AG04449 (cell line): Measurements from ENCODE around the gene MYO1C.

Experiments used
- CTCF ChIA-PET: fragments of 350-600 bp; formaldehyde crosslinking; extraction: SDS; loops from one replicate; lab custom pipeline; 2021; ENCODE audit warnings: antibody characterized with exemption; lab: Yijun Ruan, JAX
- POLR2A ChIA-PET: fragments of 400-600, 350-600 bp; formaldehyde crosslinking; extraction: SDS; loops from one replicate; lab custom pipeline; 2020; ENCODE audit warnings: antibody characterized with exemption, inconsistent platforms; lab: Yijun Ruan, JAX
- DNase-seq: peaks from one replicate; pipeline ENCODE4 v3.0.0-alpha.2; 2010; ENCODE audit warnings: low read depth, low spot score
- H3K4me3 ChIP-seq: 2 replicates; pipeline ENCODE4 v1.5.1; 2011; ENCODE audit warnings: low read depth, mild to moderate bottlenecking, control low read depth, low read length
- CTCF ChIP-seq: IDR thresholded peaks from one replicate; pipeline ENCODE4 v1.5.1; 2011; ENCODE audit warnings: mild to moderate bottlenecking, moderate library complexity, low read length, control low read depth, inconsistent platforms; ENCODE audit not compliant: insufficient read depth; ENCODE audit errors: missing control alignments

MYO1C gene

GRCh38 chr17:1492249-1493206, at the start of gene MYO1C:
TSS of gene MYO1C (minus strand) at chr17:1492686. CDS start at chr17:1492487, 199 bp downstream.
- H3K4me3 ChIP-seq: peak within 1 kb of the TSS; percentile 86
- DNase-seq: no peak
- TF ChIP-seq CTCF: no peak
- POLR2A ChIA-PET: interaction anchor here (0.5 to 1.7 kb wide), 3 partner anchors 23 to 54 kb away, joined by 3 to 11 read pairs (median 3); partner anchors contain the start of gene INPP5K
- CTCF ChIA-PET: interaction anchor here (0.7 to 2.0 kb wide), 3 partner anchors 19 to 127 kb away, joined by 3 to 9 read pairs (median 4); partner anchors contain the start of gene INPP5K

- DNase-seq: no peak
- TF ChIP-seq CTCF: no peak
- CTCF ChIA-PET: no interaction called here
- H3K4me3 ChIP-seq: no peak overlapping the region
- POLR2A ChIA-PET: no interaction called here
These were observed 49.0 kb upstream of the MYO1C start for GRCh38 chr17:1541367-1541904.

GRCh38 chr17:1539811-1540210, 47.3 kb upstream of the MYO1C start:
- no peak for DNase-seq
- ChIA-PET CTCF (no interaction called here), POLR2A (interaction anchor here (0.9 kb wide), 1 partner anchor 23 kb away, joined by 5 read pairs; the partner anchor contains the start of gene INPP5K)
- no peak for TF ChIP-seq CTCF
- no peak overlapping the region for H3K4me3 ChIP-seq

GRCh38 chr17:1535737-1536136, 43.3 kb upstream of the MYO1C start:
- ChIA-PET CTCF (interaction anchor here (0.6 kb wide), 1 partner anchor 13 kb away, joined by 3 read pairs; no protein-coding TSS in a partner anchor), POLR2A (no interaction called here)
- no peak for DNase-seq
- no peak for TF ChIP-seq CTCF
- H3K4me3 ChIP-seq: no peak overlapping the region

GRCh38 chr17:1533661-1534325, 41.3 kb upstream of the MYO1C start:
- no peak for DNase-seq
- CTCF ChIA-PET: interaction anchor here (1.1 to 2.1 kb wide), 5 partner anchors 11 to 82 kb away, joined by 3 to 6 read pairs (median 3); no protein-coding TSS in a partner anchor
- TF ChIP-seq CTCF: no peak
- no peak overlapping the region for H3K4me3 ChIP-seq
- POLR2A ChIA-PET: interaction anchor here (0.6 kb wide), 1 partner anchor 36 kb away, joined by 3 read pairs; no protein-coding TSS in a partner anchor
